ENCODE measurements around the gene NEBL.

The NEBL gene

GRCh38 chr10:20771051-20771450, 126.1 kb downstream of the NEBL start:
- no peak for DNase-seq

GRCh38 chr10:20769481-20769880, 127.6 kb downstream of the NEBL start:
- DNase-seq = no peak

GRCh38 chr10:20768843-20769242, 128.3 kb downstream of the NEBL start:
- DNase-seq = no peak

- no peak for DNase-seq
Measured at GRCh38 chr10:20767028-20767427, 130.1 kb downstream of the NEBL start.

DNA sequence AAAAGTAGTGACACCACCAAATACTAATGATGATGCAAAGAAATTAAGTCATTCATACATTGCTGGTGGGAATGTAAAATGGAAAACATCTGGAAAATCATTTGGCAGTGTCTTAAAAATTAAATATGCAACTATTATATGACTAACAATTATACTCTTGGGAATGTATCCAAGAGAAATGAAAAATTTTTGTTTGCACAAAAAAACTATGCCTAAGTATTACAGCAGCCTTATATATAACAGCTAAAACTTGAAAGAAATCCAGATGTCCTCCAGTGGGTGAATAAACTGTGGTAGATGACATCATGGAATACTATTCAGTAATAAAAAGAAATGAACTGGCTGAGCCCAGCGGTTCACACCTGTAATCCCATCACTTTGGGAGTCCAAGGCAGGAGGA, 132.0 kb downstream of the NEBL start:
- DNase-seq = no peak

DNA sequence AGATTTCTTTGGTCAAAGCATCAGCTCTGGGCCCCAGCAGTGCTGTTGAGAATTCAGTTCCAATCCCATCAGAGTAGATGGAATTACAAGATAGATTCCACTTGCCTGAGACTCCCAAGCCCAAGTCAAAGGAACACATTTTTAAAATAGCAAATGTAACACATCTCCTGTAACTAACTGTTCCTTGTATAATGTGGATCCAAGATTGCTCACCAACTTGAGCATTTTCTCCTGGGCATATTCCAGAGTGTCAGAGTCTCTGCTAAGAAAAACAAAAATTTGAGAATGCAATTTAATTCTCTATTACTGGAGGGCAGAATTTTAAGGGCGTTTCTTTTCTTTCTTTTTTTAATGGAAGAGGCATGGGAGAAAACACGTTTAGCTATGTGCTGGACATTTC, 136.7 kb downstream of the NEBL start:
- no peak for DNase-seq

DNA sequence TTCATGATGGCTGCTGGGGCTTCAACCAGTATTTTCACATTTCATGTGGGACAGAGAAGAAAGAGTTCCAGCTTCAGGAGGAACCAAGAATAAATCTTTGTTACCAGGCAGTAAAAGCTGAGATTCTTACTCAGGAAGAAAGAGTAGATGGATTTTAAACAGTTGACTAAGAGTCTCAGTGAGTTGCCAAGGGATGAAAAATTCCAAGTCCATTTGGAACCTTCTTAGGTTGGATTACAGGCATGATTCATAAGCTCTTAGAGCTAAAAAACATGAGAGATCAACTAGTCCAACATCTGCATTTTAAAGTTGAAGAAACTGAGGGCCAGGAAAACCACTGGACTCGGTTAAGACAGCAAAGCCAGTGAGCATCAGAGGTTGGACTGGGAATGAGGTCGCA, 148.6 kb downstream of the NEBL start:
- DNase-seq = no peak

DNA sequence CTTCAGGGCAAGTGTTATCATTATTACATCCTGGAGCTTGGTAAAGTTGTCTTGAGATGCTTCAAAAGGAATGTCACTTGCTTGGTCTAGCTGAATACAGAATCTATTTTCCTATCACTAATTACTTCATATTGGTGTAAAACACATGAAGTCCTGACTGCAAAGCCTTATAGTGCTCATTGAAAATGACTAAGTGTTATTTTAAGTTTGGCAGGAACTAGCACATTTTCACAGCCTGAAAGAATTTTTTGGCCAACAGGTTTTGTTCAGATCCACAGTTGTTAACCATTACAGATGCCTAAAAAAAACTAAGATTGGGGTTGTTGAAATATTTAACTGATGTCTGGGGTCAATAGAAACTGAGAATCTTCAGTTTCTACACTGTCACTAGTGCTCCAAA, 149.3 kb downstream of the NEBL start:
- DNase-seq = no peak

DNA sequence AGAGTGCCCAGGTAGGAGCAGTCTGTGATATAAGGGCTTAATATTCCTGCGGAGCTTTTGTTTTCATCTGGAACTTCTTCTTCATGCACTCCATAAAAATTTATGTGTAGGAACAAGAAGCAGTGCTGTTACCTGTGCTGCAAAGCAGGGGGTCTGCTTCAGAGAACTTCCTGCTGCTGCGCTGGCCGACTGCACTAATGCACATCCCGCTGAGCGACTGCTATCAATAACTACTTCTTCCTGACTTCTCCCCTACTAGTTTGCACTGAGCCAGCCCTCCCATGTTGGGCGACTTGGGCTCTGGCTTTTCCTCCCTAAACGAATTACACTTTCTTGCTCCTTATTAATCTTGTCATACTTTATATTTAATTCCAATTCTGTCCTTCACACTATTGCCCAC, 150.3 kb downstream of the NEBL start:
- DNase-seq = no peak

- no peak for DNase-seq
Measured at GRCh38 chr10:20745556-20746375, 151.3 kb downstream of the NEBL start.

- DNase-seq = no peak
Measured at GRCh38 chr10:20744821-20745220, 152.3 kb downstream of the NEBL start.

DNA sequence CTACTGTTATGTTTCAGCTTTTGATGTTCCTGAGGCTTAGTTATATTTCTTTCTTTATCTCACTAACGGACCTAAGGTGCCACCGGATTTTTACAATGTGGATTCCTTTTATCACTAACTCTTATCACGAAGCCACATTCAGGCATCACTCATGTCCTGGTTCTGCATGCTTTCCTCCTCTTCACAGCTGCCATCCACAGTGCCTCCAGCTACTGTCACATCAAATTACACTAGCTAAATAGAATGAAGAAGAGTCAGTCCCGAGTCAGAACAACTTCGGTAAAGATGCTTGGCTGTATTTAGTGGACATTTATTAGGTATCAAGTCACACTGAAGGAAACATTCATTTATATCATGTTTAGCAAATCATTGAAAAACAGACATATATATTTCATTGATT, 153.2 kb downstream of the NEBL start:
- DNase-seq = no peak

- DNase-seq = no peak
Measured at GRCh38 chr10:20742737-20743541, 154.2 kb downstream of the NEBL start.

GRCh38 chr10:20740120-20740519, 157.0 kb downstream of the NEBL start:
- DNase-seq = no peak

- no peak for DNase-seq
Measured at GRCh38 chr10:20737107-20737506, 160.0 kb downstream of the NEBL start.

Measured in T-helper 9 cell (primary cell).